Tibial artery (tissue), 4 donors: ENCODE data around the gene DLAT.
A peak's percentile ranks its signal among the peaks of the same experiment; 100 is the strongest.
"Not testable (repeated sequence)": the region's sequence is repeated elsewhere in the genome, so short reads cannot be mapped to it uniquely, and the experiment has no call there.

Experiments used
- DNase-seq, 2 donors: peaks; one replicate each; pipeline ENCODE4 v3.0.0-alpha.2; 2019
- H3K27ac ChIP-seq, 2 donors: fragments of 200-600 bp; sonication (generic) in 1 of 2; 1 replicate in 1 of 2; 2 replicates in 1 of 2; pipeline ENCODE4 v1.5.1; 2018 to 2019; ENCODE audit warnings: mild to moderate bottlenecking in 1 of 2
- H3K27me3 ChIP-seq, 2 donors: fragments of 200-600 bp; sonication (generic) in 1 of 2; one replicate each; pipeline versions ENCODE4 v1.5.1 to v1.6.0; 2016 to 2019
- H3K36me3 ChIP-seq, 3 donors: fragments of 200-600 bp; sonication (generic) in 2 of 3; one replicate each; pipeline ENCODE4 v1.5.1; 2016 to 2019; ENCODE audit warnings: mild to moderate bottlenecking in 2 of 3
- H3K4me1 ChIP-seq, 4 donors: fragments of 200-600 bp; sonication (generic) in 2 of 4; 1 replicate in 3 of 4; 2 replicates in 1 of 4; pipeline ENCODE4 v1.5.1; 2016 to 2019
- H3K4me3 ChIP-seq, 2 donors: fragments of 200-600 bp; sonication (generic) in 1 of 2; 1 replicate in 1 of 2; 2 replicates in 1 of 2; pipeline ENCODE4 v1.5.1; 2018 to 2019; ENCODE audit warnings: mild to moderate bottlenecking in 2 of 2
- H3K9me3 ChIP-seq, 3 donors: fragments of 200-600 bp; sonication (generic) in 1 of 3; one replicate each; pipeline ENCODE4 v1.5.1; 2016 to 2019
- intact Hi-C: fragments of 100-400 bp; cut with DNase I; formaldehyde crosslinking; loops from one replicate; pipeline ENCODE4 v1.15.0; 2023; ENCODE audit warnings: low total_unique reads
- TF ChIP-seq, protein P1 (sequence below), 2 experiments: fragments of 200-600 bp in 1 of 2; fragments of 450-650 bp in 1 of 2; IDR thresholded peaks; one replicate each; pipeline ENCODE4 v1.5.1; 2017 to 2019; ENCODE audit warnings: antibody characterized with exemption in 2 of 2, mild to moderate bottlenecking in 1 of 2, moderate library complexity in 1 of 2

Gene DLAT

DNA sequence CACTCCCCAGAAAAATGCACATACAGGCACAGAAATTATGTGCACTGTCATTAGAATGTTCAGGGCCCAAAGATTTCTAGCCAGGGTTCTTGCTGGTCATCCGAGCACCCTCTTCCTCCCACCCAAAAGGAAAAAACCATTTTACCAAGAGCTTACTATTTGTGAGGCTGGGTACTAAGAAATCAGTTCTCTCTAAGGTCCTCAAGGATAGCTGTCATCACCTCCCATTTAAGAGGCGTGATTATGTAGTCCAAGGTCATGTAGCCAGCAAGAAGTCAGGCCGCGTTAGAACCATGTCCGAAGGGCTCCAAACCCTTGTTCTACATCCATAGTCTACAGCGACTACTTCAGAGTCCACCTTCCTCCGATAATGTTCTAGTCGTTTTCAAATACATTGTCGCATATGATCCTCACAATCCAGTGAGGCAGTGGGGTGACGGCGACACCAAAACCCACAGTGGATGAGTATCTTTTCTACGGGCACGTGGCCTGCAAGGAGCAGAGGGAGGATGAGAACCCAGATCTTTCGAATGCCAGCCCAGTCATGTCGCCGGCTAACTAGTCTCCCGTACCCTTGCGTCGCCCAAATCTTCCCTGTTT lies 60.7 kb downstream of the DLAT start:
- H3K4me3 ChIP-seq: peak overlapping the region; percentile 75 to 82
- intact Hi-C loops: loop anchor here (5.0 kb wide), 1 partner anchor 204 kb away; no protein-coding TSS in a partner anchor
- peaks cover 54 to 66% (median 64%) of the 10 kb centered on the region in 3 donors for H3K36me3 ChIP-seq
- TF ChIP-seq, protein P1, sequence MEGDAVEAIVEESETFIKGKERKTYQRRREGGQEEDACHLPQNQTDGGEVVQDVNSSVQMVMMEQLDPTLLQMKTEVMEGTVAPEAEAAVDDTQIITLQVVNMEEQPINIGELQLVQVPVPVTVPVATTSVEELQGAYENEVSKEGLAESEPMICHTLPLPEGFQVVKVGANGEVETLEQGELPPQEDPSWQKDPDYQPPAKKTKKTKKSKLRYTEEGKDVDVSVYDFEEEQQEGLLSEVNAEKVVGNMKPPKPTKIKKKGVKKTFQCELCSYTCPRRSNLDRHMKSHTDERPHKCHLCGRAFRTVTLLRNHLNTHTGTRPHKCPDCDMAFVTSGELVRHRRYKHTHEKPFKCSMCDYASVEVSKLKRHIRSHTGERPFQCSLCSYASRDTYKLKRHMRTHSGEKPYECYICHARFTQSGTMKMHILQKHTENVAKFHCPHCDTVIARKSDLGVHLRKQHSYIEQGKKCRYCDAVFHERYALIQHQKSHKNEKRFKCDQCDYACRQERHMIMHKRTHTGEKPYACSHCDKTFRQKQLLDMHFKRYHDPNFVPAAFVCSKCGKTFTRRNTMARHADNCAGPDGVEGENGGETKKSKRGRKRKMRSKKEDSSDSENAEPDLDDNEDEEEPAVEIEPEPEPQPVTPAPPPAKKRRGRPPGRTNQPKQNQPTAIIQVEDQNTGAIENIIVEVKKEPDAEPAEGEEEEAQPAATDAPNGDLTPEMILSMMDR (IDR thresholded peaks at IDR 0.05): no peak
- no peaks in the 10 kb centered on the region for H3K27me3 ChIP-seq
- DNase-seq: no peak
- peaks cover 0 to 33% (median 24%) of the 10 kb centered on the region in 4 donors for H3K4me1 ChIP-seq
- H3K9me3 ChIP-seq: no peaks in the 10 kb centered on the region
- H3K27ac ChIP-seq: peak overlapping the region; percentile 76 to 83

DNA sequence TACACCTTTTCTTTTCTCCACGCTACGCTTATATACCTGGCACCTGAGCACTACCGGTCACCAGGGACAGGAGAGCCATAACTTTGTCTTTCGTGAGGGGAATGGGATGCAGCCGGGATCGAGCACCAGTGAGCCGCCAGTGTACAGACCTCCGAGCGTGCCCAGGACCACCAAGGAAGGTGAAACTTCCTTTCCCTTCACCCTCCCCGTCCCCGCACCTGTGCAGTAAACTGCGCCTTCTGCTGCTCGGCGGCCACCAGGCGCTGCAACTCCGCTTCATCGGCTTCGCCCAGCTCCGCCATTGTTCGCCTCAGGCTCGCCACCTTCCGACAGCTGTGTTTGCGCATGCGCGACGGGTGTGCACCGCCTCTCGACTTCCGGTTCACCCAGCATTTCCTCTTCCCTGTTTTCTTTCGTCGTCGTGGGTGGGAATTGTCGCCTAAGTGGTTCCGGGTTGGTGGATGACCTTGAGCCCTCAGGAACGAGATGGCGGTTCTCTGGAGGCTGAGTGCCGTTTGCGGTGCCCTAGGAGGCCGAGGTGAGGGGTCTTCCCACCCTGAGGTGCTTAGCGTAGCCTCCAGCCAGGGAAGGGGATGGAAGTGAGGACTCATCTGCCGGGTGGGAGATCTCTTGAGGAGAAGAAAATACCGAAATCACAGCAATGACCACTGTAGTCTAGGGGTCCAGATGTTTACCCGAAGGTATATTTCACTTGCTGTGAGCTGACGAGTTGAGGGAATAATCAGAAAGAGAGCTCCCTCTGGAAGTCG lies 61.4 kb downstream of the DLAT start, which contains the start of the genes SDHD and TIMM8B:
TSS of gene SDHD (plus strand) at position 452 of the 770 bp plus-strand sequence. CDS start at position 487, 35 bp downstream.
TSS of gene TIMM8B (minus strand) at position 335 of the 770 bp plus-strand sequence. CDS start at position 302, 33 bp downstream.
- H3K27ac ChIP-seq: peak within 1 kb of the TSS; percentile 76 to 83
- intact Hi-C loops: loop anchor here (5.0 kb wide), 1 partner anchor 204 kb away; no protein-coding TSS in a partner anchor
- H3K27me3 ChIP-seq: no peaks in the 10 kb centered on the region
- peak within 1 kb of the TSS; percentile 75 to 82 for H3K4me3 ChIP-seq
- peaks cover 54 to 66% (median 64%) of the 10 kb centered on the region in 3 donors for H3K36me3 ChIP-seq
- TF ChIP-seq, protein P1 (IDR thresholded peaks at IDR 0.05): peak; percentile 27 to 32
- DNase-seq: peak; percentile 94 to 98
- H3K4me1 ChIP-seq: peaks cover 0 to 33% (median 24%) of the 10 kb centered on the region in 4 donors
- H3K9me3 ChIP-seq: no peaks in the 10 kb centered on the region

DNA sequence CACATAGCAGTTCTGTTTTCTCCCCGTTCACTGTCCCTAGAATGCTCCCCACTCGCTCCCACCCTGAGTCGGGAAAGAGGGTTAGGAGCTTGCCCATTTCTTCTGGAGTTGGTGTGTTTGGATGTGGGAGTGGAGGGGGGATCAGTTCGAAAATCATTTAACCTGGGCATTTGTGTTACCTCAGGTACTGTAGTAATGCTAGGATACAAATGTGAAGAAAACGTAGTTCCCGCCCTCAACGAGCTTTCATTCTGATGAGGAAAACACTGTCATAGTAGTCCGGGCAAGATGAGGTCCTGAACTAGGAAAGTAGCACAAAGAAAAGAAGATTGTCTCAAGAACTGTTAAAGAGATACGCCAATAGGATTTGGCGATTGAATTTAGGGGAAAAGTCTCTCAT lies 62.0 kb downstream of the DLAT start:
- no peaks in the 10 kb centered on the region for H3K27me3 ChIP-seq
- H3K4me1 ChIP-seq: peaks cover 0 to 33% (median 24%) of the 10 kb centered on the region in 4 donors
- peak overlapping the region; percentile 76 to 83 for H3K27ac ChIP-seq
- no peaks in the 10 kb centered on the region for H3K9me3 ChIP-seq
- no peak for DNase-seq
- H3K36me3 ChIP-seq: peaks cover 54 to 66% (median 65%) of the 10 kb centered on the region in 3 donors
- H3K4me3 ChIP-seq: peak overlapping the region; percentile 75 to 82
- intact Hi-C loops: loop anchor here (5.0 kb wide), 1 partner anchor 205 kb away; no protein-coding TSS in a partner anchor
- TF ChIP-seq, protein P1 (IDR thresholded peaks at IDR 0.05): no peak

DNA sequence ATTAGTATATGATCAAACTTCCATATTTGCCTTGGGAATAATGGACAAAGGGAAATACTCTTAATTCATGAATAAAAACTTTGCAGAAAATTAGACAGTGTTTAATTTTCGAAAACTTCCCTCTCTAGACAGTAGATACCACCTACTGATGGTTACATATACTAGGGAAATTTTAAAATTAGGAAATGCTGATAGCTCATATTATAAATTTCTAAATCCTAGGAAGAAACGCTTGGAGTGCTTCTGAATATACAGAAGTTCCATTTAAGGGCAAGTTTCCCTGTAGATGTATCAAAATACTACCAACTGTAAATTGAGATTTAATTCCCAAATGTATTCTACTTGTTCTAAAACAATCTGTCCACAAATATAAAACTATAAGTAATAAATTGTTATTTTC lies 70.1 kb downstream of the DLAT start:
- peaks cover 55 to 90% (median 64%) of the 10 kb centered on the region in 3 donors for H3K36me3 ChIP-seq
- intact Hi-C loops, H3K4me3 ChIP-seq, H3K27me3 ChIP-seq, H3K27ac ChIP-seq, H3K4me1 ChIP-seq, DNase-seq, H3K9me3 ChIP-seq: not testable (repeated sequence)

GRCh38 chr11:112096194-112096593 lies 71.0 kb downstream of the DLAT start:
- peaks cover 47 to 81% (median 55%) of the 10 kb centered on the region in 3 donors for H3K36me3 ChIP-seq
- H3K27ac ChIP-seq: no peak overlapping the region
- H3K4me3 ChIP-seq: no peak overlapping the region
- H3K27me3 ChIP-seq: no peaks in the 10 kb centered on the region
- no peak for DNase-seq
- intact Hi-C loops: no loop called here
- no peaks in the 10 kb centered on the region for H3K9me3 ChIP-seq
- peaks cover 0 to 4% (median 0%) of the 10 kb centered on the region in 4 donors for H3K4me1 ChIP-seq
- TF ChIP-seq, protein P1 (IDR thresholded peaks at IDR 0.05): no peak
